K562 (cell line): Measurements from ENCODE around the gene ARID3B. TPM values are rescaled to one million over a fixed set of nuclear protein-coding genes. Genes with fewer than 3 reads are reported as not detected.

Source experiments
- ARID2 ChIP-seq: fragments of 450-650 bp; IDR thresholded peaks from 2 replicates; pipeline ENCODE4 v1.6.1; 2017; ENCODE audit warnings: antibody characterized with exemption, mild to moderate bottlenecking
- ATF7 ChIP-seq: fragments of 450-650 bp; IDR thresholded peaks from 2 replicates; pipeline ENCODE4 v1.7.1; 2014; ENCODE audit warnings: mild to moderate bottlenecking, moderate library complexity
- BHLHE40 ChIP-seq: IDR thresholded peaks from 2 replicates; pipeline ENCODE4 v1.6.1; 2011; ENCODE audit warnings: low read length, improper control_type of control experiment
- BRF1 ChIP-seq: IDR thresholded peaks from 3 replicates; pipeline ENCODE4 v1.6.1; 2011; ENCODE audit warnings: borderline replicate concordance, mild to moderate bottlenecking; ENCODE audit not compliant: insufficient read length; ENCODE audit errors: extremely low read depth
- DIDO1 ChIP-seq: fragments of 450-650 bp; IDR thresholded peaks from 2 replicates; pipeline ENCODE4 v1.6.1; 2016; ENCODE audit warnings: low read depth, missing biosample characterization, missing genetic modification characterization
- ELK1 ChIP-seq: sonication (generic); formaldehyde crosslinking; IDR thresholded peaks from 2 replicates; pipeline ENCODE4 v1.8.1; 2022; ENCODE audit warnings: missing genetic modification reagents
- GABPB2 ChIP-seq: fragments of 250-450 bp; sonication (Bioruptor Pico); conservative IDR thresholded peaks from 2 replicates; pipeline ENCODE4 v1.5.1; 2021; ENCODE audit warnings: mild to moderate bottlenecking
- GTF3C2 ChIP-seq: IDR thresholded peaks from 3 replicates; pipeline ENCODE4 v1.6.1; 2011; ENCODE audit warnings: borderline replicate concordance, mild to moderate bottlenecking, moderate library complexity; ENCODE audit not compliant: insufficient read length; ENCODE audit errors: extremely low read depth
- HMBOX1 ChIP-seq: sonication (generic); IDR thresholded peaks from 2 replicates; pipeline ENCODE4 v1.6.1; 2016
- HNRNPK ChIP-seq: fragments of 200-400 bp; formaldehyde crosslinking; IDR thresholded peaks from one replicate; pipeline ENCODE4 v1.6.1; 2018; ENCODE audit warnings: mild to moderate bottlenecking, low read depth, low read length; ENCODE audit not compliant: poor library complexity, severe bottlenecking
- KDM4B ChIP-seq, 2 experiments: fragments of 450-650 bp in 1 of 2; sonication (generic) in 1 of 2; IDR thresholded peaks; 2 replicates each; pipeline ENCODE4 v1.6.1; 2016 to 2017; ENCODE audit warnings: borderline replicate concordance in 2 of 2, antibody characterized with exemption in 1 of 2, low read depth in 1 of 2, mild to moderate bottlenecking in 1 of 2
- MIER1 ChIP-seq: fragments of 450-650 bp; IDR thresholded peaks from 2 replicates; pipeline ENCODE4 v1.6.1; 2016; ENCODE audit warnings: antibody characterized with exemption, mild to moderate bottlenecking, low read depth
- NFXL1 ChIP-seq: fragments of 450-650 bp; formaldehyde crosslinking; IDR thresholded peaks from 2 replicates; pipeline ENCODE4 v1.4.0; 2021; ENCODE audit warnings: mild to moderate bottlenecking
- SMAD3 ChIP-seq: fragments of 450-650 bp; formaldehyde crosslinking; conservative IDR thresholded peaks from 2 replicates; pipeline ENCODE4 v1.4.0; 2020; ENCODE audit warnings: mild to moderate bottlenecking
- TRIM28 ChIP-seq: fragments of 450-650 bp; IDR thresholded peaks from 2 replicates; pipeline ENCODE4 v1.6.1; 2017
- ZBTB17 ChIP-seq: fragments of 450-650 bp; formaldehyde crosslinking; IDR thresholded peaks from 2 replicates; pipeline ENCODE4 v1.4.0; 2020; ENCODE audit warnings: mild to moderate bottlenecking
- ZBTB8A ChIP-seq: fragments of 450-650 bp; IDR thresholded peaks from 2 replicates; pipeline ENCODE4 v1.6.1; 2018; ENCODE audit warnings: mild to moderate bottlenecking, moderate library complexity; ENCODE audit not compliant: partially characterized antibody
- ZNF232 ChIP-seq: sonication (generic); formaldehyde crosslinking; IDR thresholded peaks from 2 replicates; pipeline ENCODE4 v1.8.0; 2022; ENCODE audit warnings: mild to moderate bottlenecking, missing genetic modification reagents
- ZNF431 ChIP-seq: sonication (generic); formaldehyde crosslinking; IDR thresholded peaks from 2 replicates; pipeline ENCODE4 v1.8.0; 2022; ENCODE audit warnings: mild to moderate bottlenecking, missing genetic modification reagents
- ZNF76 ChIP-seq: fragments of 250-450 bp; sonication (Bioruptor Pico); IDR thresholded peaks from 2 replicates; pipeline ENCODE4 v1.4.0; 2020; ENCODE audit warnings: mild to moderate bottlenecking, moderate library complexity, borderline replicate concordance
- ZNF785 ChIP-seq: fragments of 250-450 bp; sonication (Bioruptor Pico); IDR thresholded peaks from 2 replicates; pipeline ENCODE4 v1.4.0; 2020; ENCODE audit warnings: mild to moderate bottlenecking
- polyA plus RNA-seq, 8 experiments: library from polyadenylated mRNA; depleted of rRNA in 4 of 8; stranded (reverse) in 5 of 8; unstranded in 3 of 8; fragments of >200 nt; fragmentation: Nextera tagmentation in 2 of 8; fragmentation: Illumina TruSeq in 1 of 8; extraction: Ambion mirVana in 2 of 8; extraction: Trizol in 1 of 8; gene quantifications; 2 replicates each; pipeline versions ENCODE4 v1.2.1 to v1.2.3, GENCODE V29; 2011 to 2014; ENCODE audit warnings: inconsistent platforms in 1 of 8, missing spikeins in 1 of 8
- total RNA-seq, 7 experiments: library from RNA; depleted of rRNA in 6 of 7; stranded (reverse); fragments of >200 nt in 6 of 7; fragmentation: Illumina TruSeq in 2 of 7; extraction: Trizol in 2 of 7; gene quantifications; 2 replicates each; pipeline versions ENCODE4 v1.2.1 to v1.2.3, GENCODE V29; 2011 to 2021; ENCODE audit warnings: low replicate concordance in 1 of 7
- TF ChIP-seq, protein P1 (sequence below): fragments of 450-650 bp; IDR thresholded peaks from 2 replicates; pipeline ENCODE4 v1.6.1; 2017; ENCODE audit warnings: antibody characterized with exemption

The ARID3B gene
- total and polyA plus RNA-seq, 9 of the 15 experiments (the other 6 are each of a cell fraction or from before 2014, with no cell fraction given), result 0.32 to 15.1 (median 7.1) TPM

GRCh38 chr15:74541494-74542165 is 610 bp downstream of the ARID3B start (continued):
- TF ChIP-seq, protein P1, sequence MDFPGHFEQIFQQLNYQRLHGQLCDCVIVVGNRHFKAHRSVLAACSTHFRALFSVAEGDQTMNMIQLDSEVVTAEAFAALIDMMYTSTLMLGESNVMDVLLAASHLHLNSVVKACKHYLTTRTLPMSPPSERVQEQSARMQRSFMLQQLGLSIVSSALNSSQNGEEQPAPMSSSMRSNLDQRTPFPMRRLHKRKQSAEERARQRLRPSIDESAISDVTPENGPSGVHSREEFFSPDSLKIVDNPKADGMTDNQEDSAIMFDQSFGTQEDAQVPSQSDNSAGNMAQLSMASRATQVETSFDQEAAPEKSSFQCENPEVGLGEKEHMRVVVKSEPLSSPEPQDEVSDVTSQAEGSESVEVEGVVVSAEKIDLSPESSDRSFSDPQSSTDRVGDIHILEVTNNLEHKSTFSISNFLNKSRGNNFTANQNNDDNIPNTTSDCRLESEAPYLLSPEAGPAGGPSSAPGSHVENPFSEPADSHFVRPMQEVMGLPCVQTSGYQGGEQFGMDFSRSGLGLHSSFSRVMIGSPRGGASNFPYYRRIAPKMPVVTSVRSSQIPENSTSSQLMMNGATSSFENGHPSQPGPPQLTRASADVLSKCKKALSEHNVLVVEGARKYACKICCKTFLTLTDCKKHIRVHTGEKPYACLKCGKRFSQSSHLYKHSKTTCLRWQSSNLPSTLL, result no peak
- TF ChIP-seq NFXL1 (no peak), ZNF232 (no peak), ARID2 (no peak), ZNF431 (CRISPR knock-in tag) (no peak), ZNF785 (CRISPR knock-in tag) (no peak), MIER1 (no peak), ATF7 (peak; percentile 39; the same call in 1 of the 2 replicates), TRIM28 (no peak), ELK1 (CRISPR knock-in tag) (no peak), BRF1 (no peak), GTF3C2 (no peak), HMBOX1 (peak; percentile 53; the same call in 1 of the 2 replicates), ZNF76 (no peak), BHLHE40 (peak; percentile 42; the same call in 1 of the 2 replicates), HNRNPK (no peak), ZBTB17 (CRISPR knock-in tag) (no peak), KDM4B (IDR thresholded peaks at IDR 0.05; ENCODE audit: borderline replicate concordance in 2 of 2, low read depth in 1 of 2) (no peak), DIDO1 (tag) (no peak), GABPB2 (CRISPR knock-in tag) (no peak), SMAD3 (CRISPR knock-in tag) (no peak), ZBTB8A (no peak)
